Measurements from ENCODE around the gene DOCK1.
A peak's percentile ranks its signal among the peaks of the same experiment; 100 is the strongest.

DOCK1 gene

GRCh38 chr10:127243490-127244272 lies 338.5 kb downstream of the DOCK1 start:
- Histone ChIP-seq H3K27me3 (ENCODE audit: insufficient read depth, low read depth) (no peaks in the 10 kb centered on the region), H3K27ac (no peak overlapping the region), H3K4me1 (ENCODE audit: low read depth, poor library complexity, severe bottlenecking) (no peaks in the 10 kb centered on the region)

DNA sequence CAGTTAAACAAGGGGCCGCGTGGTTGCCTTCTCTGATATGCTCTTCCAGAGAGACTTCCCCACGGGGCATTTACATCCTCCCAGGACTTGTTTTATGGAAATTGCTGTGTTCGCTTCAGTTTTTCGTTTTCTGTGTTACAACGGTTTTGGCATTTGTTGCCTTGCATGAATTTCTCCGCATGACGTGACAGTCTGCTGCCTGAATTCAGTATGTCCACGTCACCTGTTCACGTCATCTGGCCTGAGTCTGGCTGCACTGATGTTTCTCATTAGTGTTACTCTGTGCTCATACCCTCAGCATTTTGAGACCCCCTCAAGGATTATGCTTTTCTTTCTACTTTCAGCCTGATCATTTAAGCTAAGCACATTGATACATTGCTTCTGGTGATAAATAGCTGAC lies 340.2 kb downstream of the DOCK1 start:
- no peaks in the 10 kb centered on the region for H3K36me3 ChIP-seq (ENCODE audit: insufficient read depth)
- H4K20me1 ChIP-seq (ENCODE audit: insufficient read depth): no peaks in the 10 kb centered on the region
- H3K9ac ChIP-seq: no peak overlapping the region
- no peaks in the 10 kb centered on the region for H3K79me2 ChIP-seq (ENCODE audit: insufficient read depth, low read depth)
- H3K4me1 ChIP-seq (ENCODE audit: low read depth, poor library complexity, severe bottlenecking): no peaks in the 10 kb centered on the region
- no peak overlapping the region for H3K4me3 ChIP-seq (IDR thresholded peaks at IDR 0.05; ENCODE audit: insufficient read depth, low read depth, low read length)
- no peak overlapping the region for H3K4me2 ChIP-seq
- H3K27me3 ChIP-seq (ENCODE audit: insufficient read depth, low read depth): no peaks in the 10 kb centered on the region
- H3K27ac ChIP-seq: no peak overlapping the region
- no peak for TF ChIP-seq CTCF (conservative IDR thresholded peaks at IDR 0.05; ENCODE audit: low read depth, low read length)
- H2AFZ ChIP-seq (ENCODE audit: low read depth): no peak overlapping the region

More at GRCh38 chr10:127243490-127244272, 338.5 kb downstream of the DOCK1 start:
- 0 out of 2 replicates have a peak, but pooled peaks have one; percentile 18 for TF ChIP-seq CTCF (conservative IDR thresholded peaks at IDR 0.05; ENCODE audit: low read depth, low read length)
- Histone ChIP-seq H3K79me2 (ENCODE audit: insufficient read depth, low read depth) (no peaks in the 10 kb centered on the region), H3K4me3 (IDR thresholded peaks at IDR 0.05; ENCODE audit: insufficient read depth, low read depth, low read length) (no peak overlapping the region), H3K4me2 (no peak overlapping the region), H4K20me1 (ENCODE audit: insufficient read depth) (no peaks in the 10 kb centered on the region), H2AFZ (ENCODE audit: low read depth) (no peak overlapping the region), H3K9ac (no peak overlapping the region), H3K36me3 (ENCODE audit: insufficient read depth) (no peaks in the 10 kb centered on the region)

DNA sequence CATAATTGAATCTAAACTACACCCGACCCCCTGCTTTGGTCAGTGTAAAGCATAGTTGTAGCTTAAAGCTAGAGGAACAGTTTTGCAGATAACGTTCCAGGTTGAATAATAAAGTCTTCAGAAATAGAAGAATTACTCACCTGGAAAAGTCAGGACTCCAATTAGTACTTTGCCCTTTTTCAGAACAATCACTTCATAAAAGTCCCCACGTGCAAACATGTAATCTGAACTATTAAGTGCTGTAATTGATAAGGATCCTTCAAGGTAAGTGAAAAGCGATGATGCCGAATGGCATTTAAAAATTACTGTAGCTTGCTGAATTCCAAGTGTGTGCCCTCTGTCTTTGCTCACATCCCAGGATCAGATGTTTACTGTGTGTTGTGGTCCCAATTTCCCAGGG lies 344.8 kb downstream of the DOCK1 start:
- no peak for TF ChIP-seq CTCF (conservative IDR thresholded peaks at IDR 0.05; ENCODE audit: low read depth, low read length)
- H3K79me2 ChIP-seq (ENCODE audit: insufficient read depth, low read depth): no peaks in the 10 kb centered on the region
- no peak overlapping the region for H3K9ac ChIP-seq
- no peaks in the 10 kb centered on the region for H3K27me3 ChIP-seq (ENCODE audit: insufficient read depth, low read depth)
- no peaks in the 10 kb centered on the region for H3K4me1 ChIP-seq (ENCODE audit: low read depth, poor library complexity, severe bottlenecking)
- H3K4me2 ChIP-seq: no peak overlapping the region
- H4K20me1 ChIP-seq (ENCODE audit: insufficient read depth): no peaks in the 10 kb centered on the region
- no peak overlapping the region for H2AFZ ChIP-seq (ENCODE audit: low read depth)
- H3K36me3 ChIP-seq (ENCODE audit: insufficient read depth): no peaks in the 10 kb centered on the region
- no peak overlapping the region for H3K27ac ChIP-seq
- H3K4me3 ChIP-seq (IDR thresholded peaks at IDR 0.05; ENCODE audit: insufficient read depth, low read depth, low read length): no peak overlapping the region

GRCh38 chr10:127252818-127253217 lies 347.6 kb downstream of the DOCK1 start:
- Histone ChIP-seq H3K9ac (no peak overlapping the region), H3K4me2 (no peak overlapping the region), H3K4me1 (ENCODE audit: low read depth, poor library complexity, severe bottlenecking) (no peaks in the 10 kb centered on the region)

More at GRCh38 chr10:127252818-127253217, 347.6 kb downstream of the DOCK1 start:
- Histone ChIP-seq H3K4me3 (IDR thresholded peaks at IDR 0.05; ENCODE audit: insufficient read depth, low read depth, low read length) (no peak overlapping the region), H4K20me1 (ENCODE audit: insufficient read depth) (no peaks in the 10 kb centered on the region), H3K27me3 (ENCODE audit: insufficient read depth, low read depth) (no peaks in the 10 kb centered on the region), H3K36me3 (ENCODE audit: insufficient read depth) (no peaks in the 10 kb centered on the region), H3K79me2 (ENCODE audit: insufficient read depth, low read depth) (no peaks in the 10 kb centered on the region), H2AFZ (ENCODE audit: low read depth) (no peak overlapping the region), H3K27ac (no peak overlapping the region)
- no peak for TF ChIP-seq CTCF (conservative IDR thresholded peaks at IDR 0.05; ENCODE audit: low read depth, low read length)

Data from KMS-11 (cell line).